HG03095 (cell line): ENCODE measurements around the gene GALNT3.

ENCODE experiments used
- ATAC-seq: cut with Tn5 transposase; IDR thresholded peaks from one replicate; pipeline ENCODE4 v1.9.1; 2021; ENCODE audit warnings: moderate library complexity; ENCODE audit not compliant: unreplicated experiment

GALNT3 gene

DNA sequence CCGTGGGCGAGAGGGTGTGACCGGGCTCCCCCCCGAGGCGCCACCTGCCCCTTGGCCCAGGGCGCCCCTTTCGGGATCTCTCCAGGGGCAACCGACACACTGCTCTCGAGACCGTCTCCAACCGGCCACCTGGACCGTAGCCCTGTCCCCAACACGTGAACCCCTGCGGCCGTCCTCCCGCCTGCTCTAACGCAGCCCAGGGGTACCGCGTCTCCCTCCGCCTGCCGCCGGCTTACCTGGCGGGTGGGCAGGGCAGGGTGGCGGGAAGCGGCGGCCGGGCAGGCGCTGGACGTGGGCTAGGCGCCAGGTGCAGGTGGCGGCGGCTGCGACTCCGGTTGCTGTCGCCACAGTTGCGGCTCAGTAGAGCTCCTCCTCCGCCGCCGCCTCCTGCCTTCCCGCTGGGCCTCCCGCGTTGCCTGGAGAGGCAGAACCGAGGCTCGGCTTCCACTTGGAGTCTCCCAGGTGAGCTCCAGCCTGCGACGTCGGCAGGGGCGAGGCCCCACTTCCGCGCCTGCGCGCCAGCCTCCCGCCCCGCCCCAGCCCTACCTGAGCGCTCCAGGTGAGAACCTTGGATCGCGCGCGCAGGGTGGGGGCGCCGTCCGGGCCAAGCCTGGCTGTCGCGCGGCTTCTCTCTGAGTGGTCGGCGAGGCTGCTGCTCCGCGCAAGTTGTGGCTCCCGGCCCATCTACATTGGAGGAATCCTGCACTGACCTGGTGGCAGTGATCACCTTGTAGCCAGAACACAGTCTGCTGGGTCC is at the start of gene GALNT3:
Gene GALNT3 (minus strand): TSS at position 469 of the 757 bp plus-strand sequence. CDS start 23,547 bp downstream, outside the sequence.
- peak; percentile 25 for ATAC-seq

GRCh38 chr2:165843351-165843750 is 49.3 kb upstream of the GALNT3 start:
- no peak for ATAC-seq

DNA sequence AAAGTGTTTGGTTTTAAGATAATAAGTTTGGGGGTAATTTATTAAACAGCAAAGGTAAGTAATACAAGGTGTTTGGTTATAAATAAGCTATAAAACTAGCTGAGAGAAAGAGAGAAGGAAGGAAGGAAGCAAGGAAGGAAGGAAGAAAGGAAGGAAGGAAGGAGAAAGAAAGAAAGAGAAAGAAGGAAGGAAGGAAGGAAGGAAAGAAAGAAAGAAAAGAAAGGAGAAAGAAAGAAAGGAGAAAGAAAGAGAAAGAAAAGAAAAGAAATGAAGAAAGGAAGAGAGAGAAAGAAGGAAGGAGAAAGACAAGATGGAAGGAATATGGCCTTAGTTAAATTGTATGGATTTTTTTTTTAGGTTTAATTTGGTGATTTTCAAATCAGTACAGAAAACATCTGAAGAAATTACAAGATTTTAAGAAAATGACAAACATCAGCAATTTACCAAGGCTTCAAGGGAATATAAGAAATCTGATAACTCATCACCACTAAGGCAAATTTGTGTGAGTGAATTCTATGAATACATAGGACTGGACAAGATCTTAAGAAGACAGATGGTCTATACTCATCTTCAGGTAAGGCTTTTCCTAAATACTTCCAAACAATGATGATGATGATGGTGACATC is 46.4 kb upstream of the GALNT3 start:
- ATAC-seq = no peak

- ATAC-seq = no peak
Observed at GRCh38 chr2:165839610-165840009, 45.6 kb upstream of the GALNT3 start.

DNA sequence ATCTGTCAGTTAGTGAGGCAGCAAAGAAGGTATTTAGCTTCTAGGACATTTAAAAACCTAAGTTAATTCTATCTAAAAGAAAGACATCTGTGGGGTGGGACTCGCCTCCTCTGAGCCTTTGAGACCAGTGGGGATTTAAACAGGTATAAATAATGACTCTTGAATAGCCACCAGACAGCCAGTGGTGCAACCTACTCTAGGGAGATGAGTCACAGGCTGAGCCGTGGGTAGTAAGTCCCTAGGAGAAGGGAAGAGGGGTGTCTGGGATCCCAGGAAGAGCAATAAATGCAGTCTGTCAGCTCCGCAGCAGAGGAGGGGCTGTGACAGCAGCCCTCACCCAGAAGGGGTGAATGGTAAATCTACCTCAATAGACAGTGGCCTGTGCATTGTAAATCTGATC is 43.1 kb upstream of the GALNT3 start:
- ATAC-seq = no peak

DNA sequence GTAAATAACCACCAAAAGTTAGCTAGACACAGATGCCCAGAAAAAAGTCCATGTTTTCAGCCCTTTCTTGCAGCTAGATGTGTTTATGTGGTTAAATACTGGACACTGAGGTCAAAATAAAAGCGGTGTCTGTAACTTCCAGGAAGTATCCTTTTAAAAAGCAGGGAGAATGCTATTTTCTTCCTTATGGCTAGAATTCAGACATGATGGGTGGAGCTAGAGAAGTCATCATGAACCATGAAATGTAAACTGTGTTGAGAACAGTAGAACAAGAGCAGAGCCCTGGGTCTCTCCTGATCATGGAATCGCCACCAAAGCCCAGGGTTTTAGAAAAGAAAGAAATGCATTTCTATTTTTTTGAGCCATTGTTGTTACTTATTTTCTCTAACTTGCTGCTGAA is 41.3 kb upstream of the GALNT3 start:
- no peak for ATAC-seq

DNA sequence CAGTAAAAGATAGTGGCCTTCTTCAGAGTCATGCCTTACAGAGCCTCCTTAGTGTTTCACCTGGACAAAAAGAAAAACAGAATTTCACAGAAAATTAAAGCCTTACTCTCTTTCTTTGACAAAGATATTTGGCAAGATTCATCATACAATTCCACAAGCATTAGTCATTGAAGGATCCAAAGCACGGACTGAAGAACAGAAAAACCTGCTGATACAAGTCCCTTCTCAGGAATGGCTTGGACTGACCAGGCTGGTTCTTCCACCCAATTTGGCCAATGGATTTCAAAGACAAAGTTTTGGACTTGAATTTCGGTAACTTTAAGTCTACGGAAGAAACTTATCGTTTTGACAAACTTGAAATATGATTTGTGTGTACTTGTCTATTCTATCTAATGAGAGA is 39.1 kb upstream of the GALNT3 start:
- ATAC-seq = no peak

GRCh38 chr2:165827921-165828276 is 33.9 kb upstream of the GALNT3 start:
- ATAC-seq = no peak

- no peak for ATAC-seq
Observed at GRCh38 chr2:165827016-165827920, 33.2 kb upstream of the GALNT3 start.

GRCh38 chr2:165825041-165825440 is 31.0 kb upstream of the GALNT3 start:
- no peak for ATAC-seq

GRCh38 chr2:165820296-165820695 is 26.2 kb upstream of the GALNT3 start:
- ATAC-seq = no peak

DNA sequence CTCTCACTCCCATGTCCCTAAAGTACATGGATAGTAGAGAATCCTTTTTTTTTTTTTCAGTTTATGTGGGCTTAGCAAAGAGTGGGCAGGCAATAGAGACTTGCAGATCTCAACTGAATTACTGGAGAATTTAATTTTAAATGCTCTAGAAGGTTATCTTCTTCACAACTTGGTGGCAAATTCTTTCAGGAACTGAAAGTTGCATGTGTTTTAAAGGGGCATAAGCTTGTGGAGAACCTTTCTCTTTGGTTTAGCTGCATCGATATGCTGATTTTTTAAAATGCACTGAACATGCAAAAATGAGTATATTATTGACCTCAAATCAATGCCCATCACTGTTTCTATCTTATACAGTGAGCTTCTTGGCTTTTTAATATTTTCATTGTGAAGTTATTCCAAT is 24.9 kb upstream of the GALNT3 start:
- no peak for ATAC-seq

DNA sequence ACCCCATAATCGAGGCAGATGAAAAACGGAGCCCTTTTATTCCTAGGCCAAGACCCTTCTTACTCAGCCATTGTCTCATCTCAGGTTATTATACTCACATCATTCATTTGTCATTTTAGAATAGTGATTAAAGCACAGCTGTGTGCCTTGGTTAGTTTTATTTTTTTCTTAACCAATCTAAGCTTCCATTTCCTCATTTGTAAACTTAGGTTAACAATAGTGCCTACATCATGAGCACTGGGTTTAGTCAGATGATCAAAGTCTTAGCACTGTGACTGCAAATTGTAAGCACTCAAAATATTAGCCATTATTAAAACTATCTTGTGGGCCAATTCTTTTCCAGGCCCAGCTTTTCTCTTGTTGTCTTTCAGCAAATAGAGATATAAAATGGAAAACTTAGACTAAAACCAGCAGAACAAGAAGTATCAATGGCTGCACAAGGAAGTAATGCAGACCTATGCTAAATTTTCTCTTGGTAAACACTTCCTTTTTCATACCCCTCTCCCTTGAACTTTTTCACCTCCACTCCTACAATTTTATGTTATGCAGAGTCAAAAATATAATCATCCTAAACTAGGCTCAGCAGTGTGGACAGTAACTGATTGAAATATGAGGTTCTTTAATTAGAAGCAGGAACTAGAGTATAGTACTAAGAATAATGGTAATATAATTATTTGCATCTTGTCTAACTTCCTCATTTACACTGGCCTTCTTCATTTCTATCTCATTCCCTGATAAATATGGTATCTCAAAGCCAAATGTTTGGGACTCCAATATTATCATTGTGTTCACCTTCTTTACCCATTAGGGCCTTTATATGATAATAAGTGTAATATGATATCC is 21.5 kb upstream of the GALNT3 start:
- ATAC-seq = peak; percentile 65

- no peak for ATAC-seq
Observed at GRCh38 chr2:165814473-165814872, 20.4 kb upstream of the GALNT3 start.

DNA sequence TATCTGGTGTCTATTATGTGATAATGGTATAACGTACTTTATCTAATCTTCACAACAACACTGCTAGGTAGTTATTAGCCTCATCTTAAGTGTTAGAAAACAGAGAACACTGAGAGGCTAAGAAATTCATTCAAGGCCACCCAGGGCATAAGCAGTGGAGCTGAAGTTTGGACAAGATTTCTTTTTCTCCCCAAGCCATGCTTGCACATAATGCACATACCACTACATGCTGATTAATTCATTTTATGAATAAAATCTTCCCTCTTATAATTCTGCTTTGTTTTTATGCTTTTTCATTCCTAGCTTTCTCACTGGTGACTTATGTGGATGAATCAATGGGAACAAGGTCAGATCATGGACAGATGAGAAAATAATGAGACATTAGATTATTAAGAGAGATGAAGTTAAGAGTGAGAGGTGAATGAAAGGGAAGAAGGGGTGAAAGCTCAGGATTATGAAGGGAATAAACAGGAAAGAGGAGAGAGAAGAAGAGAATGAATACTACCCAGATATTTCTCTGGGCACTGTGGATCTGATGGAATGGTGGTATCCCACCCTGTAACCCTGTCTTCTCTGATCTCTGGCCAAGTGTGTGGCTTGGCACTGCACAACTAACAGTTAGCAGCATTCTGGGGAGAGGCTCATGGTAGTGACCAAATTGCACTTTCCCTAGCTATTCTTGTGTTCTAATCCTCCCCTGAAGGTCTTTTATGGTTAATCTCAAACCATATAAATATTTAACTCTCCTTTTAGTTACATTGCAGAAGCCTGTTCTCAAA is 17.7 kb upstream of the GALNT3 start:
- no peak for ATAC-seq

- ATAC-seq = no peak
Observed at GRCh38 chr2:165810418-165810817, 16.4 kb upstream of the GALNT3 start.

DNA sequence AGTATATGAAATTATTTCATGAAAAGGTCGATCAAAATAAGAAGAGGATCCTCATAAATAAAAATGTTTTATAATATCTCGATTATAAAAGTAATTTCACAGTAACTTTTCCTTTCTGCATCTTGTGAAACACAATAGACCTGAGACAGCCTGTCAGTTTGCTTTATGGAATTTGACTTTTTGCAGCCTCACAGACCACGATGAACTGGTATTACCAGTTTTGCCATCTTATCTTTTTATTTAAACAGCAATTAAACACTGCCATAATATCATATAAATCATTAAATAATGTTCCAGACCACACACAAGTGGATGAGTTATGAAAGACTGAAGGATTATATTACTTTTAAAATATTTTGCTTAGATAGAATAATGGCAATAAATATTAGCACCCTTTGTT is 10.7 kb upstream of the GALNT3 start:
- ATAC-seq = no peak

GRCh38 chr2:165803123-165803760 is 9.2 kb upstream of the GALNT3 start:
- no peak for ATAC-seq

GRCh38 chr2:165801176-165801575 is 7.1 kb upstream of the GALNT3 start:
- no peak for ATAC-seq
